HG02973 (cell line): ENCODE results near the gene CNNM3.
"Not testable (repeated sequence)": the region's sequence is repeated elsewhere in the genome, so short reads cannot be mapped to it uniquely, and the experiment has no call there.

Experiments
- ATAC-seq: cut with Tn5 transposase; IDR thresholded peaks from one replicate; pipeline ENCODE4 v1.9.1; 2021; ENCODE audit warnings: moderate library complexity; ENCODE audit not compliant: unreplicated experiment

CNNM3 gene

GRCh38 chr2:96816127-96816835 is at the start of gene CNNM3:
CNNM3 (plus strand) TSS chr2:96816268; CDS start chr2:96816278, 10 bp downstream.
- peak; percentile 80 for ATAC-seq

- no peak for ATAC-seq
Observed at GRCh38 chr2:96767135-96767871, 48.8 kb upstream of the CNNM3 start.

- ATAC-seq: no peak
Observed at GRCh38 chr2:96768083-96768561, 47.9 kb upstream of the CNNM3 start.

GRCh38 chr2:96769814-96770213 is 46.3 kb upstream of the CNNM3 start:
- no peak for ATAC-seq

GRCh38 chr2:96770442-96771202 is 45.4 kb upstream of the CNNM3 start:
- ATAC-seq: no peak

- ATAC-seq: no peak
Observed at GRCh38 chr2:96771796-96772618, 44.1 kb upstream of the CNNM3 start.

GRCh38 chr2:96772903-96773671 is 43.0 kb upstream of the CNNM3 start:
- no peak for ATAC-seq

- no peak for ATAC-seq
Observed at GRCh38 chr2:96773922-96774321, 42.1 kb upstream of the CNNM3 start.

- no peak for ATAC-seq
Observed at GRCh38 chr2:96775160-96775559, 40.9 kb upstream of the CNNM3 start.

GRCh38 chr2:96783388-96783787 is 32.7 kb upstream of the CNNM3 start:
- ATAC-seq: no peak

GRCh38 chr2:96787411-96787810 is 28.7 kb upstream of the CNNM3 start:
- ATAC-seq: no peak

- no peak for ATAC-seq
Observed at GRCh38 chr2:96788442-96789244, 27.4 kb upstream of the CNNM3 start.

- ATAC-seq: no peak
Observed at GRCh38 chr2:96789245-96789617, 26.8 kb upstream of the CNNM3 start.

GRCh38 chr2:96792772-96793749 is 23.0 kb upstream of the CNNM3 start:
- ATAC-seq: no peak

GRCh38 chr2:96795076-96795475 is 21.0 kb upstream of the CNNM3 start:
- ATAC-seq: no peak

- ATAC-seq: not testable (repeated sequence)
Observed at GRCh38 chr2:96796497-96796896, 19.6 kb upstream of the CNNM3 start.

GRCh38 chr2:96797066-96797625 is 18.9 kb upstream of the CNNM3 start:
- ATAC-seq: no peak
